Measurements from ENCODE around the gene MRGPRD.

Gene MRGPRD

GRCh38 chr11:68941324-68942094 lies 39.3 kb downstream of the MRGPRD start:
- no peak for DNase-seq

- DNase-seq = no peak
Observed at GRCh38 chr11:68940651-68941323, 40.0 kb downstream of the MRGPRD start.

- no peak for DNase-seq
Observed at GRCh38 chr11:68939583-68940555, 40.9 kb downstream of the MRGPRD start.

- no peak for DNase-seq
Observed at GRCh38 chr11:68938816-68939582, 41.8 kb downstream of the MRGPRD start.

DNA sequence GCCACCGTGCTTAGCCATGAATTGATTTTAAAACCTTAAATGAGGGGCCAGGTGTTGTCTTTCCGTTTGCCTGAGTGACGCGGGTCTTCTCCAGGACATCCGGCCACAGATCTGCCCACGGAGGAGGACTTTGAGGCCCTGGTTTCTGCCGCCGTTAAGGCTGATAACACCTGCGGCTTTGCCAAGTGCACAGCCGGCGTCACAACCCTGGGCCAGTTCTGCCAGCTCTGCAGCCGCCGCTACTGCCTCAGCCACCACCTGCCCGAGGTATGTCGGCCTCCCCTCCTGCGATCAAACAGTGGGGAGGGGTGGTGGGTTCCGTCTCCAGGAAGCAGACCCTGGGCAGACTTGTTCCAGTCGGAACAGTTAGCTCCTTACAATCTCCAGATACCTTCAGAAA lies 42.7 kb downstream of the MRGPRD start:
- DNase-seq = no peak

GRCh38 chr11:68936676-68937620 lies 43.8 kb downstream of the MRGPRD start:
- no peak for DNase-seq

DNA sequence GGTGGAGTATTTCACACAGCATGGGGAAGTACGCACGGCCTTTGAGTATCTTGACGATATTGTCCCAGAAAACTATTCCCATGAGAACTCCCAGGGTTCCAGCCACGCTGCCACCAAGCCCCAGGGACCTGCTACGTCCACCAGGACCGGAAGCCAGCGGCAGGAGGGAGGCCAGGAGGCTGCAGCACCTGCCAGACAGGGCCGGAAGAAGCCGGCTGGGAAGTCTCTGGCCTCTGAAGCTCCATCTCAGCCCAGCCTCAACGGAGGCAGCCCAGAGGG lies 44.5 kb downstream of the MRGPRD start:
- DNase-seq = no peak

DNA sequence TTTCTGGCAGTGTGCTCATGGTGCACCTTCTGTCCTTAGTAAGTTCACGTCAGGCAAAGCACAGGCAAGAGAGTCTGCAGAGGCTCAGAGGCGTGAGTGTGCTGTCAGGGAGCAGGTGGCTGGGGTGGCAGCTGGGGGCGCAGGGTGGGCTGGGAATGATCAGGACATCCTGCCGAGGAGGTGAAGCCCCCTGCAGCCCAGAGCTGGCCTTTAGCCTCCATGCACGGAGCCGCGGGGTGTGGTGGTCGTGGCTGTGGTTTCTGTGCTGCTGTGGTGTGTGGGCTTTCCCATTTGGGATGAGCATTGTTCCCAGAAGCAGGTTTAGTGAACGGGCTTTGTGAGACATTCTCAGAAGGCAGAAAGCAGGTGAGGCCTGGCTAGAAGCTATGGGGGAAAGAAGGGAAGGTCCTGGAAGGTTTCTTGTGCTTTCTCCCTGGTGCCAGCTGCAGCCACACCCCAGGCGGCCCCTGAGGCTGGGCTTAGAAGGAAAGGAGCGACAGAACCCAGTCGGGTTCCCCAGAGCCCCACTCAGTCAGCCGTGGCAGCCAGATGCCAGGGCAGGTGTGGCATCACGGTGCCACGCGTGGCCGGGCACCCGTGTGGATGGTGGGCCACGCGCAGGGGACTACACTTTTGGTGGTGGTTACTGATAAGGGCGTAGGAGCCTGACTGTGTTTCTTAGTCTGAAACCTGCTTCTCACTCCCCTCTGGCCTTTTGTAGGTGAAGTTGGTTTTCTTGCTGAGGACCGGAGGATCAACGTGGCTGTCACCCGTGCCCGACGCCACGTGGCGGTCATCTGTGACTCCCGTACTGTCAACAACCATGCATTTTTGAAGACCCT lies 45.0 kb downstream of the MRGPRD start:
- DNase-seq = no peak

GRCh38 chr11:68935066-68935465 lies 45.7 kb downstream of the MRGPRD start:
- no peak for DNase-seq

DNA sequence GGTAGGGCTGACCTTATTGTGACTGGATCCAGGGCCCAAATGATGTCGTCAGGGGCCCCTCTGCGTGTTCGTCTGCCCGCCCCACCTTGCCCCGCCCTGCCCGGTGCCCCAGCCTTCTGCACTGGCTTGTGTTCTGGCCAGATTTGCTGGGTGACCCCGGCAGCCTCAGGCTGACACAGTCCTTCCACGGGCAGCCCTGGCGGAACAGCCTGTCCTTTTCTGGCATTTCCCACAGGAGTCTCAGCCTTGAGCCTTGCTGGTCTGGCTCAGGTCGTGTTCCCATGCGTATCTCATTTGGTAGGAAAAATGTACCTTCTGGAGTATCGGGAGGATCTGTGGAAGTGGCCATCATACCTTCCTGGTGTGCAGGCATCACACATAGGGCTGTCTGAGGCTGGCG lies 46.1 kb downstream of the MRGPRD start:
- DNase-seq = no peak

DNA sequence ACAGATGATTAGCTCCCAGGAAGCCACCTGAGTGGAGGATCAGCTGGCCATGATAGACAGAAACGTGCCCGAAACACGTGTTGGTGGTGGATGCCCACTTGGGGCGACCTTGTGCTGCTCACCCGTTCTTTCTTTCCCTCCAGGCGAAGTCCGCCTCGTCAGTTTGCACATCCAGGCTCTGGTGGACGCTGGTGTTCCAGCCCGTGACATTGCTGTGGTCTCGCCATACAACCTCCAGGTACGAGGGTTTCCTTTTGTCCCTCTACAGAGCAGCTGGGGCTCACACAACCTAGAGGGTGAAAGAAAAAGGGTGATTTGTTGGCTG lies 46.5 kb downstream of the MRGPRD start:
- DNase-seq = no peak

GRCh38 chr11:68933605-68934320 lies 47.0 kb downstream of the MRGPRD start:
- no peak for DNase-seq

DNA sequence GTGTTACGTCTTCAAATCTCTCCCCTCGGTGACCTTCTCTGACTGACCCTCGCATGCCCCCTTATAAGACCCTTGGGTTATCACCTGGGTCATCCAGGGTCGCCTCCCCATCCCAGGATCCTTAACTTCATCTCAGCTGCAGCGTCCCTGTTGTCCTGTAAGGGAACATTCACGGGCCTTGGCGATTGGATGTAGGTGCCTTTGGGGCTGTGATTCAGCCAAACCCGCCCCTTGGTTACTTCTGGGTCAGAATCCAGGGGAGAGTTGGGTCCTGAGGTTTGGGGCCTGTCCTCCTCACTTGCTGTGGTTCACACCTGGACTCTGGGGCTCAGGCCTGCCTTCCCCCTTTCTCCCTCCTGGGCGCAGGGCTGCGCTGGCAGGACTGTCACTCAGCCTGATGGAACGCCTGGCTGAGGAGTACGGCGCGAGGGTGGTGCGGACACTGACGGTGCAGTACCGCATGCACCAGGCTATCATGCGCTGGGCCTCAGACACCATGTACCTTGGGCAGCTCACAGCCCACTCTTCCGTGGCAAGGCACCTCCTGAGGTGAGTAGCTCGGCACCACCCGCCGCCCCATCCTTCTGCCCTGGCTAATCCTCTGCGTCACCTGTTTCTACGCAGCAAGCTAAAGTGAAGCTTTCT lies 47.7 kb downstream of the MRGPRD start:
- DNase-seq = no peak

- no peak for DNase-seq
Observed at GRCh38 chr11:68932358-68932757, 48.4 kb downstream of the MRGPRD start.

- no peak for DNase-seq
Observed at GRCh38 chr11:68931911-68932310, 48.9 kb downstream of the MRGPRD start.

DNA sequence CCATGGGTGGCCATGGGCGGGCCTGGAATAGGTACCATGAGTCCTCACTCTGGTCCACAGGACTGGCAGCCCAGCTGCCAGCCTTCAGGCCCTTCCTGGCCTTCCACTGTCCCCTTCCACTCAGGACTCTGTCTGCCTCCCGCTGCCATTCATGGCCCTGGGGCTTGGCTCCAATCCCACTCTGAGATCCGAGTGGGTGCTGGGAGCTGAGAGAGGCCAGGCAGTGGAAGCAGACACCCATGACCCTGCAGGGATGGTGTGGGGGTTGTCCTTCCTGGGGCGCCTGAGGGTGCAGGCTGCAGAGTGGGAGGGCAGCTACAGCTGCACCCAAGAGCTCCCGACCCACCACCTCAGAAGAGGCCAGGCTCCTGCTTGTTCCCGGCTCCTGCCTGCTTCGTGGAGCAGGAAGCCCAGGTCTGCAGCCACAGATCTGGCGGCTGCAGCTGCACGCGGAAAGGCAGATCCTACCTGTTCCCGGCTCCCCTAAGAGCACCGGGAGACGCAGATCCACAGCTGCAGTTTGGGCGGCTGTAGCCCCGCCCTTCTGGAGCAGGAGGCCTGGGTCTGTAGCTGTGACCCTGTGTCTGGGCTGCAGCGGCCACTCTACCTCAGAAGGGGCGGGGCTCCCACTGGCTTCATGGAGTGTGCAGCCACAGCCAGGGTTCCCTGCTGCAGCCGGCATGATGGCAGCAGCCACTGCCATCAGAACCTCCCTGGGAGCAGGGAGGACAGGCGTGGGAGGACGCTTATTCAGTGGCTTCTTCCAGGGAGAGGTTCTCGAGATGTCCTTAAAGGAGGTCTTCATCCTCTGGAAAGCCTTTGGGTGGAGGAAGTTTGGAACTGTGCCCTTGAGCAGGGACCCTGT lies 49.6 kb downstream of the MRGPRD start:
- DNase-seq = no peak

All from GF-D8 (cell line).